Lung (tissue), 5 donors: ENCODE data around the gene ZNF408. TPM values are rescaled to one million over a fixed set of nuclear protein-coding genes. Genes with fewer than 3 reads are reported as not detected.

ENCODE experiments used
- polyA plus RNA-seq, 2 donors: library from polyadenylated mRNA; stranded (reverse); fragments of 200-250 nt; gene quantifications; one replicate each; pipeline ENCODE4 v1.2.1, GENCODE V29; 2013
- small RNA-seq: library from RNA; depleted of rRNA; stranded (forward); fragments of <200 nt; gene quantifications from one replicate; pipeline ENCODE3, GENCODE V24; 2014; ENCODE audit warnings: low replicate concordance
- total RNA-seq, 2 donors: library from RNA; depleted of rRNA in 1 of 2; stranded (reverse); fragments of >200 nt in 1 of 2; gene quantifications; one replicate each; pipeline ENCODE4 v1.2.1, GENCODE V29; 2014 to 2021
- donor health status: Bipolar disorder and iron deficiency.
- donor health status: healthy.
- donor health status: DM: yes; HTN: yes; CAD: no.

The ZNF408 gene
- total and polyA plus RNA-seq, 4 donors: 3.2 to 12.7 (median 6.9) TPM

Small RNA genes lying within 50 kb of the gene (small RNA-seq; reads per million reads assigned to genes)
- not detected for gene MIR5582

Other genes starting within 250 kb of the ZNF408 start
- gene AMBRA1, start 107.0 kb upstream of the ZNF408 start, total RNA-seq: 10 to 100 TPM; 34.5 to 41.2 TPM
- gene AMBRA1, start 107.0 kb upstream of the ZNF408 start, polyA plus RNA-seq: 10 to 100 TPM in 1 of 2 donors, 1 to 10 TPM in 1; 7.4 to 12.9 TPM
- 1 to 10 TPM; 2.6 to 5.2 TPM for gene HARBI1, start 83.8 kb upstream of the ZNF408 start, total RNA-seq
- gene HARBI1, start 83.8 kb upstream of the ZNF408 start, polyA plus RNA-seq: 1 to 10 TPM; 1.4 to 4.5 TPM
- 10 to 100 TPM; 63.8 to 72.8 TPM for gene ATG13, start 83.5 kb upstream of the ZNF408 start, total RNA-seq
- 10 to 100 TPM; 29.1 to 40.9 TPM for gene ATG13, start 83.5 kb upstream of the ZNF408 start, polyA plus RNA-seq
- gene ARHGAP1, start 412 bp upstream of the ZNF408 start, total RNA-seq: 10 to 100 TPM; 41.5 to 87.9 TPM
- 10 to 100 TPM; 23.3 to 31.7 TPM for gene ARHGAP1, start 412 bp upstream of the ZNF408 start, polyA plus RNA-seq
- under 1 TPM; 0.26 to 0.40 TPM for gene F2, start 18.2 kb downstream of the ZNF408 start, total RNA-seq
- gene F2, start 18.2 kb downstream of the ZNF408 start, polyA plus RNA-seq: under 1 TPM in 1 of 2 donors, not detected in 1; 0.01 TPM
- gene CKAP5, start 145.2 kb downstream of the ZNF408 start, total RNA-seq: 10 to 100 TPM; 50.0 to 76.7 TPM
- 10 to 100 TPM in 1 of 2 donors, 1 to 10 TPM in 1; 5.7 to 14.4 TPM for gene CKAP5, start 145.2 kb downstream of the ZNF408 start, polyA plus RNA-seq
- 10 to 100 TPM in 1 of 2 donors, 1 to 10 TPM in 1; 3.3 to 30.8 TPM for gene LRP4, start 217.5 kb downstream of the ZNF408 start, total RNA-seq
- 1 to 10 TPM; 1.0 to 2.5 TPM for gene LRP4, start 217.5 kb downstream of the ZNF408 start, polyA plus RNA-seq
- 10 to 100 TPM; 41.3 to 45.8 TPM for gene CSTPP1, start 235.7 kb downstream of the ZNF408 start, total RNA-seq
- 10 to 100 TPM; 26.0 to 27.5 TPM for gene CSTPP1, start 235.7 kb downstream of the ZNF408 start, polyA plus RNA-seq